Measurements from ENCODE around the gene CSTA. TPM values are rescaled to one million over a fixed set of nuclear protein-coding genes. Genes with fewer than 3 reads are reported as not detected.

The CSTA gene
- 0.98 and 3.3 TPM in 2 replicates for total RNA-seq

GRCh38 chr3:122324871-122325323 lies at the start of gene CSTA:
Gene CSTA, plus strand, starts transcription at chr3:122325248. Its CDS starts 45 bp downstream, at chr3:122325293.

GRCh38 chr3:122382888-122383666 lies 58.0 kb downstream of the CSTA start, which contains the start of gene MIX23:
Gene MIX23, minus strand, starts transcription at chr3:122383231. Its CDS starts 7 bp downstream, at chr3:122383224.

GRCh38 chr3:122383771-122384697 lies 59.0 kb downstream of the CSTA start, which contains the start of gene FAM162A:
Gene FAM162A, plus strand, starts transcription at chr3:122384182. Its CDS starts 84 bp downstream, at chr3:122384266.

Other genes starting within 250 kb of the CSTA start
- gene CASR, start 141.6 kb upstream of the CSTA start, total RNA-seq: under 0.01 TPM in 1 of 2 replicates, not detected in the other
- 36.0 and 42.4 TPM in 2 replicates for gene MIX23, start 58.0 kb downstream of the CSTA start, total RNA-seq
- 9.6 and 15.4 TPM in 2 replicates for gene FAM162A, start 58.9 kb downstream of the CSTA start, total RNA-seq
- gene WDR5B, start 90.8 kb downstream of the CSTA start, total RNA-seq: 5.5 and 6.5 TPM in 2 replicates
- gene KPNA1, start 189.7 kb downstream of the CSTA start, total RNA-seq: 28.7 and 34.2 TPM in 2 replicates
- 13.3 and 15.4 TPM in 2 replicates for gene PARP9, start 239.1 kb downstream of the CSTA start, total RNA-seq
- 18.6 and 19.8 TPM in 2 replicates for gene DTX3L, start 239.1 kb downstream of the CSTA start, total RNA-seq

Measured in subcutaneous preadipocyte (primary cell).